Ovary (tissue), 9 donors: Measurements from ENCODE around the gene INS. TPM values are rescaled to one million over a fixed set of nuclear protein-coding genes. Genes with fewer than 3 reads are reported as not detected.

ENCODE experiments used
- DNase-seq, 5 donors: peaks; one replicate each; pipeline ENCODE4 v3.0.0-alpha.2; 2019 to 2020
- H3K27ac ChIP-seq, 2 donors: fragments of 200-600 bp; one replicate each; pipeline versions ENCODE4 v1.5.1 to v1.8.0; 2019 to 2022
- H3K27me3 ChIP-seq: fragments of 200-600 bp; one replicate; pipeline ENCODE4 v1.8.0; 2022
- H3K36me3 ChIP-seq: fragments of 200-600 bp; sonication (generic); one replicate; pipeline ENCODE4 v1.5.1; 2019
- H3K4me1 ChIP-seq: one replicate; pipeline ENCODE4 v1.8.1; 2013; ENCODE audit warnings: mild to moderate bottlenecking, moderate library complexity; ENCODE audit not compliant: insufficient read depth
- H3K4me3 ChIP-seq: fragments of 200-600 bp; sonication (generic); one replicate; pipeline ENCODE4 v1.5.1; 2017
- H3K9me3 ChIP-seq, 2 donors: fragments of 200-600 bp in 1 of 2; sonication (generic) in 1 of 2; one replicate each; pipeline versions ENCODE4 v1.5.1 to v1.8.1; 2013 to 2019; ENCODE audit warnings: mild to moderate bottlenecking in 1 of 2, moderate library complexity in 1 of 2
- EP300 ChIP-seq: sonication (generic); formaldehyde crosslinking; IDR thresholded peaks from one replicate; pipeline ENCODE4 v1.6.1; 2017; ENCODE audit warnings: antibody characterized with exemption
- POLR2A ChIP-seq: fragments of 450-650 bp; IDR thresholded peaks from one replicate; pipeline ENCODE4 v1.6.1; 2017; ENCODE audit warnings: antibody characterized with exemption, mild to moderate bottlenecking, moderate library complexity
- WGBS, 3 donors: extraction: QIAGEN DNeasy Blood & Tissue Kit in 1 of 3; methylation state at CpG; one replicate each; pipeline versions ENCODE4 v1.1.5 to v1.1.7; 2013 to 2017; 5-methylcytosine and 5-hydroxymethylcytosine counted together
- intact Hi-C, 4 donors: fragments of 100-400 bp; cut with DNase I; formaldehyde crosslinking; loops; one replicate each; pipeline versions ENCODE4 v1.11.0 to v1.15.1; 2022 to 2023
- polyA plus RNA-seq, 2 donors: library from polyadenylated mRNA; stranded (reverse); fragments of 200-250 nt in 1 of 2; fragments of 350-450 nt in 1 of 2; fragmentation: Illumina TruSeq in 1 of 2; extraction: RNeasy Lipid Tissue Mini Kit (QIAGEN cat#74804) in 1 of 2; gene quantifications; one replicate each; pipeline ENCODE4 v1.2.3, GENCODE V29; 2013 to 2014
- total RNA-seq, 7 donors: library from RNA; depleted of rRNA in 2 of 7; stranded (reverse); fragments of >200 nt in 2 of 7; fragmentation: NEBNext Ultra II Directional in 3 of 7; extraction: Animal tissue kit (Norgen Biotek cat#: 25700) in 3 of 7; gene quantifications; one replicate each; pipeline versions ENCODE4 v1.1.0 to v1.2.4, GENCODE V29; 2016 to 2023
- TF ChIP-seq, protein P1 (sequence below), 3 donors: fragments of 450-650 bp in 2 of 3; fragments of 200-600 bp in 1 of 3; IDR thresholded peaks; one replicate each; pipeline versions ENCODE4 v1.5.1 to v1.8.0; 2016 to 2022; ENCODE audit warnings: antibody characterized with exemption in 3 of 3, mild to moderate bottlenecking in 1 of 3
- donor health status: DM: no; HTN: no; CAD: no; lungs with moderate emphysema.
- donor health status: DM: no; HTN: no; CAD: no.
- donor health status: Bipolar disorder and iron deficiency.
- donor health status: DM: yes; HTN: yes; CAD: no.
- donor health status: DM: no; HTN: no; CAD: no.
- donor health status: DM: yes; HTN: yes; CAD: no.

The INS gene
- total and polyA plus RNA-seq, 9 donors, result 0.89 to 1.4 TPM; not detected in 7

GRCh38 chr11:2138068-2138430, 23.0 kb downstream of the INS start:
- peak overlapping the region in 1 of 2 donors; percentile 17 for H3K27ac ChIP-seq
- intact Hi-C loops, result loop anchor here in 1 of 4 donors (5.0 kb wide), 1 partner anchor 36 kb away; no protein-coding TSS in a partner anchor
- peak overlapping the region; percentile 30 for H3K4me3 ChIP-seq
- no peaks in the 10 kb centered on the region for H3K36me3 ChIP-seq
- H3K4me1 ChIP-seq, result no peaks in the 10 kb centered on the region
- WGBS, 3 donors, result 0 to 1% (median 1%) methylated on average over 31 to 44 of the region's 44 CpGs
- no peaks in the 10 kb centered on the region for H3K9me3 ChIP-seq
- no peak for DNase-seq
- TF ChIP-seq, protein P1, sequence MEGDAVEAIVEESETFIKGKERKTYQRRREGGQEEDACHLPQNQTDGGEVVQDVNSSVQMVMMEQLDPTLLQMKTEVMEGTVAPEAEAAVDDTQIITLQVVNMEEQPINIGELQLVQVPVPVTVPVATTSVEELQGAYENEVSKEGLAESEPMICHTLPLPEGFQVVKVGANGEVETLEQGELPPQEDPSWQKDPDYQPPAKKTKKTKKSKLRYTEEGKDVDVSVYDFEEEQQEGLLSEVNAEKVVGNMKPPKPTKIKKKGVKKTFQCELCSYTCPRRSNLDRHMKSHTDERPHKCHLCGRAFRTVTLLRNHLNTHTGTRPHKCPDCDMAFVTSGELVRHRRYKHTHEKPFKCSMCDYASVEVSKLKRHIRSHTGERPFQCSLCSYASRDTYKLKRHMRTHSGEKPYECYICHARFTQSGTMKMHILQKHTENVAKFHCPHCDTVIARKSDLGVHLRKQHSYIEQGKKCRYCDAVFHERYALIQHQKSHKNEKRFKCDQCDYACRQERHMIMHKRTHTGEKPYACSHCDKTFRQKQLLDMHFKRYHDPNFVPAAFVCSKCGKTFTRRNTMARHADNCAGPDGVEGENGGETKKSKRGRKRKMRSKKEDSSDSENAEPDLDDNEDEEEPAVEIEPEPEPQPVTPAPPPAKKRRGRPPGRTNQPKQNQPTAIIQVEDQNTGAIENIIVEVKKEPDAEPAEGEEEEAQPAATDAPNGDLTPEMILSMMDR (IDR thresholded peaks at IDR 0.05), result no peak
- TF ChIP-seq EP300 (no peak), POLR2A (no peak)
- H3K27me3 ChIP-seq, result no peaks in the 10 kb centered on the region

GRCh38 chr11:2137202-2138067, 23.6 kb downstream of the INS start:
- Histone ChIP-seq H3K9me3 (no peaks in the 10 kb centered on the region), H3K36me3 (no peaks in the 10 kb centered on the region), H3K4me3 (peak overlapping the region; percentile 30), H3K27me3 (no peaks in the 10 kb centered on the region), H3K27ac (peak overlapping the region in 1 of 2 donors; percentile 17), H3K4me1 (no peaks in the 10 kb centered on the region)
- intact Hi-C loops, result loop anchor here in 1 of 4 donors (5.0 kb wide), 1 partner anchor 35 kb away; no protein-coding TSS in a partner anchor
- DNase-seq, result peak; percentile 69 to 84 (median 75)
- TF ChIP-seq, protein P1 (IDR thresholded peaks at IDR 0.05), result no peak
- TF ChIP-seq POLR2A, result no peak
- no peak for TF ChIP-seq EP300
- 1% methylated on average over 48 to 50 of the region's 50 CpGs for WGBS, 3 donors

GRCh38 chr11:2136952-2137201, 24.1 kb downstream of the INS start:
- Histone ChIP-seq H3K27ac (no peak overlapping the region), H3K4me3 (no peak overlapping the region), H3K9me3 (no peaks in the 10 kb centered on the region), H3K4me1 (no peaks in the 10 kb centered on the region), H3K36me3 (no peaks in the 10 kb centered on the region), H3K27me3 (no peaks in the 10 kb centered on the region)
- 25 to 41% (median 31%) methylated on average over 8 of the region's 8 CpGs for WGBS, 3 donors
- intact Hi-C loops, result loop anchor here in 1 of 4 donors (5.0 kb wide), 1 partner anchor 35 kb away; no protein-coding TSS in a partner anchor
- TF ChIP-seq, protein P1 (IDR thresholded peaks at IDR 0.05), result no peak
- TF ChIP-seq EP300, result no peak
- TF ChIP-seq POLR2A, result no peak
- DNase-seq, result no peak

- no peaks in the 10 kb centered on the region for H3K36me3 ChIP-seq
- H3K27me3 ChIP-seq, result no peaks in the 10 kb centered on the region
- WGBS, 3 donors, result 62 to 69% (median 67%) methylated on average over 21 to 24 of the region's 24 CpGs
- no peak overlapping the region for H3K27ac ChIP-seq
- TF ChIP-seq, protein P1 (IDR thresholded peaks at IDR 0.05), result no peak
- TF ChIP-seq POLR2A, result no peak
- TF ChIP-seq EP300, result no peak
- intact Hi-C loops, result loop anchor here in 1 of 4 donors (5.0 kb wide), 1 partner anchor 34 kb away; no protein-coding TSS in a partner anchor
- no peak overlapping the region for H3K4me3 ChIP-seq
- H3K4me1 ChIP-seq, result no peaks in the 10 kb centered on the region
- peak in 1 of 5 donors; percentile 37 for DNase-seq
- no peaks in the 10 kb centered on the region for H3K9me3 ChIP-seq
These were observed 24.6 kb downstream of the INS start for GRCh38 chr11:2136209-2136951.
